ENCODE data around the gene VAV1.

The VAV1 gene, protein sequence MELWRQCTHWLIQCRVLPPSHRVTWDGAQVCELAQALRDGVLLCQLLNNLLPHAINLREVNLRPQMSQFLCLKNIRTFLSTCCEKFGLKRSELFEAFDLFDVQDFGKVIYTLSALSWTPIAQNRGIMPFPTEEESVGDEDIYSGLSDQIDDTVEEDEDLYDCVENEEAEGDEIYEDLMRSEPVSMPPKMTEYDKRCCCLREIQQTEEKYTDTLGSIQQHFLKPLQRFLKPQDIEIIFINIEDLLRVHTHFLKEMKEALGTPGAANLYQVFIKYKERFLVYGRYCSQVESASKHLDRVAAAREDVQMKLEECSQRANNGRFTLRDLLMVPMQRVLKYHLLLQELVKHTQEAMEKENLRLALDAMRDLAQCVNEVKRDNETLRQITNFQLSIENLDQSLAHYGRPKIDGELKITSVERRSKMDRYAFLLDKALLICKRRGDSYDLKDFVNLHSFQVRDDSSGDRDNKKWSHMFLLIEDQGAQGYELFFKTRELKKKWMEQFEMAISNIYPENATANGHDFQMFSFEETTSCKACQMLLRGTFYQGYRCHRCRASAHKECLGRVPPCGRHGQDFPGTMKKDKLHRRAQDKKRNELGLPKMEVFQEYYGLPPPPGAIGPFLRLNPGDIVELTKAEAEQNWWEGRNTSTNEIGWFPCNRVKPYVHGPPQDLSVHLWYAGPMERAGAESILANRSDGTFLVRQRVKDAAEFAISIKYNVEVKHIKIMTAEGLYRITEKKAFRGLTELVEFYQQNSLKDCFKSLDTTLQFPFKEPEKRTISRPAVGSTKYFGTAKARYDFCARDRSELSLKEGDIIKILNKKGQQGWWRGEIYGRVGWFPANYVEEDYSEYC

GRCh38 chr19:6772028-6772865 is at the start of gene VAV1:
Gene VAV1 (plus strand): TSS chr19:6772708. CDS start chr19:6772808, 100 bp downstream.
- DNase-seq (ENCODE audit: low spot score) = peak; percentile 23

GRCh38 chr19:6723108-6723618 is 49.3 kb upstream of the VAV1 start:
- peak; percentile 55 for DNase-seq (ENCODE audit: low spot score)

- no peak for DNase-seq (ENCODE audit: low spot score)
Measured at GRCh38 chr19:6723738-6724137, 48.8 kb upstream of the VAV1 start.

DNA sequence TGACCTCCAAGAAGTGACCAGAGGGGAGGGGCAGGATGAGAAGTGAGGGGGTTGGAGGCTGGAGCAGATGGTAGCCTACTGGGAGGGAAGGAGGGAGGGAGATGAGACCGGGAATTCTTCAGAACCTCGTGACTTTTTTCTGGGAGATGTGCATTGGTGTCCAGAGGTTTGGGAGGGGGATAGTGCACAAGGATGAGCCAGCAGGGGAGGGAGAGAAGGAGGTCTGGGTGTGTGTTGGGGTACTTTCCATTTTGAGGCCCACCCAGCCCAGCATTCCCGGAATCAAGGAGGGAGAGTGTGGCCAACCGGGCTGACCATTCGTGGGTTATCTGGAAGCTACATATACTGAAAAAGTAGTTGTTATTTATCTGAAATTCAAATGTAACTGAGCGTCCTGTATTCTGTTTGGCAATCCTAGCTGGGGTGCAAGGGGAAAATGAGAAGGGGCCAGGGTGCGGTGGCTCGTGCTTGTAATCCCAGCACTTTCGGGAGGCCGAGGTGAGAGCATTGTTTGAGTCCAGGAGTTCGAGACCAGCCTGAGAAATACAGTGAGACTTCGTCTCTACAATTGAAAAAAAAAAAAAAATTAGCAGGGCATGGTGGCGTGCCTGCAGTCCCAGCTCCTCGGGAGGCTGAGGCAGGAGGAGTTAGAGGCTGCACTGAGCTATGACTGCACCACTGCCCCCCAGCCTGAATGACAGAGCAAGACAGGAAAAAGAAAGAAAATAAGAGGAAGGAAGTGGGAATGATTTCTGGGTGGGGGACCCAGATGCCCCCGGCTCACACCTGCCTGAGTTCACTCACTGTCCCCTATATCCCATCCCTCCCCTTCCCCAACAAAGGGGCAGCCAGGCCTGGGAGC is 47.6 kb upstream of the VAV1 start:
- no peak for DNase-seq (ENCODE audit: low spot score)

GRCh38 chr19:6725513-6726231 is 46.8 kb upstream of the VAV1 start:
- no peak for DNase-seq (ENCODE audit: low spot score)

DNA sequence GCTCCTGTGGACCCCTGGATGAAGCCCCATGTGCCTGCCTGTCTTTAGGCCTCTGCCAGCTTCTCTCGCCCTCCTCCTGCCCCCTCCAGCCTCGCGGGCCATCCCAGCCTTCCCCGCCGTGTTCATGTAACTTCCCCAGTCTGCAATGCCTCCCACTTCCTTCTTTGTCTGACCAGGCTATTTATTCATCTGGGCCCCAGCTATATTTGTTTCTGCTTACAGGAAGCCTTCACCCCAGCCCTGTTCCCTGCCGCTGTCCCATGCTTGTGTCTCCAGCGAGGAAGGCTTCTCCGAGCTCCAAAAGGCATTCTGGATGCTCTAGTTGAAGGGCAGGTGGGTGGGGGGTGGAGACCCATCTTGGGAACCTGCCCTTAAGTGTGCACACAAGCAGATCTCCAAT is 44.2 kb upstream of the VAV1 start:
- no peak for DNase-seq (ENCODE audit: low spot score)

DNA sequence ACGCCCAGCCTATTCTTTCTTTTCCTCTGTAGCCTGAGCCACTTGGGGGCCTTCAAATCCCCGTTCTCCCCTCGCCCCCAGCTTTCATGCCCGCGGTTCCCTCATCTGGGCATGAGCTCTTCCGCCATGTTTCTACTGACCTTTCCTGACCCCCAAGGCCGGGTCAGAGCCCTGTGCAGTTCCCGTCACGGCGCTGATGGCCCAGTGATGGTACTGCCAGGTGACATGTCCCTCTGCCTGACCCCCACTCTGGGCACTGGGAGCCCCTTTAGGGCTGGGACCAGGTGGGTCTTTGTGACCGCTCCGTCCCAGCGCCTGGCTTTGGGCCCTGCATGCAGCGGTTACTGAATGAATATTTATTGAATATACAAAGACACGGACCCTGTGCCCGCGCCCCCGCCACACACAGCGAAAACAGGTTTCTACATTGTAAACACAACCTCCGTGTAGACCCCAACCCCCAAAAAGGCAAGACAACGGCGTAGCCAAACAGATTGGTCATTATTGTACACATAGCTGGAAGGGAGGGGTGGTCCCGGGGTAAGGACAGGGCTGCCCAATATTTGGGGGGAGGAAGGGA is 42.8 kb upstream of the VAV1 start:
- no peak for DNase-seq (ENCODE audit: low spot score)

- DNase-seq (ENCODE audit: low spot score) = peak; percentile 88
Measured at GRCh38 chr19:6730153-6730804, 42.2 kb upstream of the VAV1 start.

DNA sequence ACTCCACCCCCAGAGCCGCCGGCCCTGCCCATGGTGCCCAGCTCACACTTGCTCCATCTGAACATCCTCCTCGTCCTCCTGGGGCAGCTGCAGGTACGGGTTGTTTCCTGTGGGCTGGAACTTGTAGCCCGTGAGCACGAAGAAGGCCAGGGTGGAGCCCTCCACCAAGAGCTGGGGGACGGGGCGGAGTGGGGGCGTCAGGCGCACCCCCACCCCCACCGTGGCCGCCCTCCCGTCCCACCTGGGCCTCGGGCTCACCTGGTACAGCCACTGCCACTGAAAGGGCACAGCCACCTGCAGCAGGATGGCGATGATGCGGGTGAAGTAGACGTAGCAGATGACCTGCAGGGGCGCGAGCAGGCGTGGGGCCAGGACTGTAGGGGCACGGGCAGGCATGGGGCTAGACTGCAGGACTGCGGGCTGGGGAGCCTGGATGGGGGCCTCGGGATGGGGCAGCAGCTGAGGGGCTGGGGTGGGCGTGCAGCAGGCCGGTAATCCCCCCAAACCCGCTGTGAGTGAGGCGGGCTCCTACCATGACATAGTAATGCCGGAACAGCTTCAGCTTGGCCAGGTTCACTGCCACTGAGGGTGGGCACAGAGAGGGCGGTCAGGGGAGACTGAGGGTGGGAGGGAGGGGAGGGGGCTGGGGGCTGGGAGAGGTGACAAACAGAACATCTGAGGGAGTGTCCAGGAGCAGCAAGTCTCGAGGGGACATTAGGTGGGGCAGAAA is 41.4 kb upstream of the VAV1 start:
- DNase-seq (ENCODE audit: low spot score) = no peak

DNA sequence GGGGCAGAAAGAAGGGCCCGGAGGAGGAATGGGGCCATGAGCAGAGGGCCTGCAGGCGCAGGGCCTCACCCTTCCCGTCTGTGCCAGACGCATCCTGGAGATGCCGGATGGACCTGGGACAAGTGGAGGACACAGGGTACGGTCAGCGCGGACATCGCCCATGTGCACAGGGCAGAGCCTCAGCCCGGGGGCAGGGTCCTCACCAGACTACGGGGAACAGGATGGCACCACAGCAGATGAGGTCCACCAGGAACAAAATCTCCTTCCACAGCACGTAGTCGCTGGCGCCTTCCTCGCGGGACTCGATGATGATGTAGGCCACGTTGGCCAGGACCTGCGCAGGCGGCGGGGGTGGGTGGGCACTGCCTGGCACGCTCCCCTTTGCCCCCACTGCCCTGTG is 40.7 kb upstream of the VAV1 start:
- no peak for DNase-seq (ENCODE audit: low spot score)

DNA sequence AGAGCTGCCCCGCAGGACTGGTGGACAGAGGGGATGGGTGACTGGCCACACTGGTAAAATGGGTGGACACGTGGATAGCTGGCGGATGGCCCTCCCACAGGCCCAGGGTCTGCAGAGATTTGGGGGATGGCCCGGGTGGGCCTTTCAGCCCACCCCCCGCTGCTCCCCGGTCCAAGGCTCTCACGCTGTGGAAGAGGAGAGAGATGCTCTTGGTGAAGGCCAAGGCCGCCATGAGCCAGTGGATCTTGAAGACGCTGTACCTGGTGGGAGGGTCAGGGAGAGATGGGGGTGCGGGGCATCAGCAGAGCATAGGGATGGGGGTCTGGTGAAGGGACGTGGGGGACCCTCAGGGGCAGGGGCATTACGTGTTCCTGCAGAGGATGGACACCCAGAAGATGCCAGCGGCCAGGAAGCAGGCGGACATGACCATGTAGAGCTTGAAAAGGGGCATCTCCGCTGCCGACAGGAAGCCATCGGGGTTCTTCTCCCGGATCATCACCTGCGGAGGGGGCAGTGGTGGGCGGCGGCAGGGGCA is 39.6 kb upstream of the VAV1 start:
- no peak for DNase-seq (ENCODE audit: low spot score)

DNA sequence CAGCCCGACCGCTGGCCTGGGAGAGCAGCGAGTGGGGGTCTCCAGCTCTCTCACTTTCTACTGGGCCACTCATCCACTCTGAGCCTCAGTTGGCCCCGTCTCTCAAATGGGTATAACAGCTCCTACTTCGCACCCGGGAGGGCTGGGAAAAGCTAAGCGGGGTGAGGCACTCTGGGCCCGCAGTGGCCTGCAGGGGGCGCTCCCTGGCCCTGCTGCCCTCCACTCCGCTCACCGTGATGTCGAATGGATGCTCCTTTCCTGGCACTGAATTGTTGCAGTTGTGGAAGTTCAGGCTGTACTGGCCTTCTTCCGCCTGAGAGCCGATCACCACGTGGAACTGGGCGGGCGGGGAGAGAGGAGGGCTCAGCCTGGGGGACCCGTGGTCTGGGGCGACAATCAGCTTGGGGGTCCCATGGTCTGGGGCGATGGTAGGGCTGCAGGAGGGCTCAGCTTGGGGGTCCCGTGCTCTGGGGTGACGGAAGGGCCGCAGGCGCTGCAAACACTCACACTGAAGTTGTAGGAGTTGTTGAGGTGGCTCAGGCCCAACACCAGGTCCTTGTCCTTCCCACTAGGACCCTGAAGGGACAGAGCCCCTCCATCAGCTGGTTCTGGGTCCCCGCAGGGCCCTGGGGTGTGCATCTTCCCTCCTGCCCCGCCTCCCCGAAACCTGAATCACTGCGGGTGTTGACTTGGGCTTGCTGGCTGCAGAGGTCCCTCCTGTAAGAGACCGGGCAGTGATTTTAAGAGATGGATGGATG is 39.0 kb upstream of the VAV1 start:
- peak; percentile 62 for DNase-seq (ENCODE audit: low spot score)

DNA sequence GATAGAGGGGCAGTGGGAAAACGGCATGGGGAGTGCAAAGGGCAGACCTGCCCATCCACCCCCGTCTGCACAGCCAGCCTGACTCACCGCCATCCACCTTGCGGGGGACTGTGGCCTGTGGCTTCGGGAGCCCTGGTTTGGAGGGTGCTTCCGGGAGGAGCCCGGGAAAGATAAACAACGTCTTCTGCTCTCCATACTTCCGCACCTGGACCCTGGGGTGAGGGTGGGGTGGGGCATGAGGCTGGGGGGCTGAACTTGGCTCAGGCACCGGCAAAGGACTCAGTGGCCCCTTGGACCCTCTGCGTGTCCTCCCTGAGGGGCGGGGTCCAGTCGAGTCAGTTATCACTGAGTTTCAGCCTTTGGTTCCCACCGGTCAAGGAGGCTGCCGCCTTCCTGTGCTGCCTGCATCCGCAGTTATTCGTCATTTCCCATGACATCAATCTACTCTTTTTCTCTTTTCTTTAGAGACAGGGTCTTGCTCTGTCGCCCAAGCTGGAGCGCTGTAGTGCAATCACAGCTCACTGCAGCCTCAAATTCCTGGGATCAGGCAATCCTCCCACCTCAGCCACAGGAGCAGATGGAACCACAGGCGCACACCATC is 38.3 kb upstream of the VAV1 start:
- DNase-seq (ENCODE audit: low spot score) = no peak

DNA sequence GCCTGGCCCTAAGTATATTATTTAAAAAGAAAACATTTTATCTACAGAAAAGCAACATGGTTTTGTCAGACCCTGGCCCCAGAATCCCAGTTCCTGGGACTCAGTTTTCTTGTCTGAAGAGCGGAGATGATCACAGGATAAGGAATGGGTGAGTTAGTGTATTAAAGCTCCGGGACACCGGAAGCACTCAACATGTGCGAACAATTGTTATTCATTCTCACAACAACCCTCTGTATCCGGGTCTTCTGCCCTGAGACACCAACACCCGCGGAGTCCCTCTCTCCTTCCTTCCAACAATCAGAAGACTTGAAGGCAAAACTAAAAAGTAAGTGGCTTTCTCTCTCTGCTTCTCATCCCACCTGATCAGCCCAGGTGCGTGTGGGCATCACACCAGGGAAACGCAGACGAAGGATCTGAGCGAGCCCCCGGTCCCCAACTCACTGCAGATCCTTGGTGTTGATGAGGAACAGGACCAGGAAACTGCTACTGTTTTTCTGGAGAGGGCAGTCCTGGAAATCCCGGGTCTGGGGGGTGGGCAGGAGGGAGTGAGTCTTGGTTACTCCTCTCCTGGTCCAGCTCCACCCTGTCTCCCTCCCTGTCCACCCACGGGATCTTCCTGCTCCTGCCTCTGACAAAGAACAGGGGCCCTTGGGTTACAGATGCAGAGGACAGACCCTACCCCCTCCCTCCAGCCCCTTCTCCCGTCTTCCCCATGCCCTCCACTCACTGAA is 37.2 kb upstream of the VAV1 start:
- no peak for DNase-seq (ENCODE audit: low spot score)

- peak; percentile 64 for DNase-seq (ENCODE audit: low spot score)
Measured at GRCh38 chr19:6736169-6736916, 36.2 kb upstream of the VAV1 start.

DNA sequence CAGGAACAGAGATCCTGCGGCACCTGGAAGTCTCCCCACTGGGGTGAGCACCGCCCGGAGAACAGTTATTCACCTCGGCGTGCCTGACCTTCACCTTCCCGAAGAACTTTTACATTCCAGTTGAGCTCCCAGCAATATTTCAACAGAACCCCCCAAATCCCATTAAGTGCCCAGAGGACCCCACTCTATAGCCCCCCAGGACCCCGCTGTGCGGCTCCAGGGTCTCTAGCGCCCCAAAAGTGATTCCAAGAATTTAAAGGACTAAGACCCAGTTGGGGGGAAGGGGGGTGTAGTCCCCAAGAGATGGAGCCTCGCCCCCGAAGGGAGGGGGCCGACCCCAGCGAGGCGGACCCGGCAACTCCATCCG is 35.6 kb upstream of the VAV1 start:
- DNase-seq (ENCODE audit: low spot score) = peak; percentile 84

Measured in iPS-NIHi11 (cell line).